Muscle of leg (tissue), 11 donors: ENCODE results near the gene PTPRK. TPM values are rescaled to one million over a fixed set of nuclear protein-coding genes. Genes with fewer than 3 reads are reported as not detected.
"Not testable (repeated sequence)": the region's sequence is repeated elsewhere in the genome, so short reads cannot be mapped to it uniquely, and the experiment has no call there.

Experiments used
- DNase-seq: peaks from one replicate; pipeline ENCODE4 v3.0.0; 2013
- H3K27ac ChIP-seq: one replicate; pipeline ENCODE4 v1.5.1; 2013; ENCODE audit warnings: mild to moderate bottlenecking, low read length, control low read depth
- H3K27me3 ChIP-seq: one replicate; pipeline ENCODE4 v1.6.1; 2013; ENCODE audit warnings: low read length; ENCODE audit not compliant: control insufficient read depth, insufficient read depth
- H3K36me3 ChIP-seq: one replicate; pipeline ENCODE4 v1.6.1; 2013; ENCODE audit warnings: low read length; ENCODE audit not compliant: control insufficient read depth, insufficient read depth
- H3K4me1 ChIP-seq: one replicate; pipeline ENCODE4 v1.6.1; 2013; ENCODE audit warnings: low read length; ENCODE audit not compliant: control insufficient read depth, insufficient read depth
- H3K4me3 ChIP-seq: one replicate; pipeline ENCODE4 v1.5.1; 2013; ENCODE audit warnings: low read length, control low read depth
- H3K9me3 ChIP-seq: replicated peaks from 2 replicates; pipeline ENCODE4 v1.6.1; 2013; ENCODE audit warnings: low read depth, low read length; ENCODE audit not compliant: control insufficient read depth
- WGBS: methylation state at CpG from one replicate; pipeline ENCODE4 v1.1.5; 2013; ENCODE audit warnings: missing lambda C conversion rate; ENCODE audit not compliant: insufficient coverage; 5-methylcytosine and 5-hydroxymethylcytosine counted together
- polyA plus RNA-seq, 8 donors: library from polyadenylated mRNA; unstranded; fragments of 120-200 nt; gene quantifications; one replicate each; pipeline versions ENCODE4 v1.2.1 to v1.2.3, GENCODE V29; 2013; ENCODE audit warnings: inconsistent platforms in 1 of 8, low replicate concordance in 1 of 8; ENCODE audit not compliant: insufficient read length in 8 of 8, insufficient read depth in 1 of 8
- total RNA-seq: library from RNA; stranded (reverse); fragments of 120-200 nt; gene quantifications from one replicate; pipeline ENCODE4 v1.2.4, GENCODE V29; 2013

The PTPRK gene
- total and polyA plus RNA-seq, 9 donors: 14.4 to 21.8 (median 18.2) TPM

GRCh38 chr6:127998985-127999384 is 521.4 kb downstream of the PTPRK start:
- Histone ChIP-seq H3K4me3 (no peak overlapping the region), H3K27ac (no peak overlapping the region), H3K27me3 (no peaks in the 10 kb centered on the region), H3K9me3 (no peaks in the 10 kb centered on the region), H3K4me1 (no peaks in the 10 kb centered on the region), H3K36me3 (no peaks in the 10 kb centered on the region)
- 100% methylated on average over 1 of the region's 4 CpGs for WGBS
- no peak for DNase-seq

GRCh38 chr6:127997496-127998164 is 522.8 kb downstream of the PTPRK start:
- no peaks in the 10 kb centered on the region for H3K27me3 ChIP-seq
- 75% methylated on average over 1 of the region's 3 CpGs for WGBS
- no peak for DNase-seq
- no peaks in the 10 kb centered on the region for H3K36me3 ChIP-seq
- no peaks in the 10 kb centered on the region for H3K4me1 ChIP-seq
- no peak overlapping the region for H3K27ac ChIP-seq
- no peaks in the 10 kb centered on the region for H3K9me3 ChIP-seq
- H3K4me3 ChIP-seq: no peak overlapping the region

DNA sequence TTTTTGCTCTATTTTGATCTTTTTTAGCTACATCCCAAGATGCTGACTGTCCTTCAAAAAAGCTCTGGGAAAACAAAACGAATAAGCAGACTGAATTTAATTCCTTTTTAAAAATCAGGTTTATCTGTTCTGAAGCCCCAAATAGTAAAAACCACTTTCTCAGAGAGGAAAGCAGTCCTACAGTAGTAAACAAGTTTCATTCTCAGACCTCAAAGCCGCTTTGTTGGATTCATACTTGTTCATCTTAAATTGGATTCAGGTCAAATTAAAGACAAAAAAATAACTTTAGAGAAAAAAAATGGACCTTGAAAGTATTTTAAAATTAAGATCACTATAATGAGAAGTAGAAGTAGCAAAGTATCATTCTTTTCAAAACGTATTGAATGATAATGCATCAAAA is 523.5 kb downstream of the PTPRK start:
- no CpG with 5 or more reads among the region's 3 CpGs for WGBS

DNA sequence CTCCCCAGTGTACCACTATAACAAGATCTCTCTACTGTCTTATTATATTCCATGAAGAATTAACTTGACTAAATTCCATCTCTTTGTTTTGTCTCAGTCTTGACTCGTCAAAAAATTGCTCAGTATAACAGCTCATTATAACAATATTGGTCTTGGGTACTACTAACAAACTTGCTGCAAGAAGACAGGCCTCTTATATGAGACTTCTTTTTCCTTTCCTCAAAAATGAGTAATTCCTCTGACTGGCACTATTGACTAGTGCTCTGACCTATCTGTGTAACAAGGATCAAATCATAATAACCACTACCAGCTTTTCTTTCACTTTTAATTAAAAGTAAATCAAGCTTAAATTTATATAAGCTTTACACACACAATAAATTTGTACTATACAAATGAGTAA is 528.3 kb downstream of the PTPRK start:
- no peaks in the 10 kb centered on the region for H3K27me3 ChIP-seq
- no peak overlapping the region for H3K27ac ChIP-seq
- no peaks in the 10 kb centered on the region for H3K4me1 ChIP-seq
- no peak for DNase-seq
- H3K4me3 ChIP-seq: no peak overlapping the region
- no CpG with 5 or more reads among the region's 1 CpG for WGBS
- no peaks in the 10 kb centered on the region for H3K36me3 ChIP-seq
- H3K9me3 ChIP-seq: no peaks in the 10 kb centered on the region

More for the DNA sequence above, 523.5 kb downstream of the PTPRK start:
- no peak overlapping the region for H3K27ac ChIP-seq
- H3K4me1 ChIP-seq: no peaks in the 10 kb centered on the region
- DNase-seq: no peak
- H3K9me3 ChIP-seq: no peaks in the 10 kb centered on the region
- no peak overlapping the region for H3K4me3 ChIP-seq
- no peaks in the 10 kb centered on the region for H3K36me3 ChIP-seq
- H3K27me3 ChIP-seq: no peaks in the 10 kb centered on the region

- no peaks in the 10 kb centered on the region for H3K9me3 ChIP-seq
- no peaks in the 10 kb centered on the region for H3K36me3 ChIP-seq
- no peaks in the 10 kb centered on the region for H3K4me1 ChIP-seq
- H3K27ac ChIP-seq: no peak overlapping the region
- WGBS: no CpG with 5 or more reads among the region's 1 CpG
- no peak overlapping the region for H3K4me3 ChIP-seq
- DNase-seq: no peak
- H3K27me3 ChIP-seq: no peaks in the 10 kb centered on the region
Observed at GRCh38 chr6:127990074-127990473, 530.3 kb downstream of the PTPRK start.

DNA sequence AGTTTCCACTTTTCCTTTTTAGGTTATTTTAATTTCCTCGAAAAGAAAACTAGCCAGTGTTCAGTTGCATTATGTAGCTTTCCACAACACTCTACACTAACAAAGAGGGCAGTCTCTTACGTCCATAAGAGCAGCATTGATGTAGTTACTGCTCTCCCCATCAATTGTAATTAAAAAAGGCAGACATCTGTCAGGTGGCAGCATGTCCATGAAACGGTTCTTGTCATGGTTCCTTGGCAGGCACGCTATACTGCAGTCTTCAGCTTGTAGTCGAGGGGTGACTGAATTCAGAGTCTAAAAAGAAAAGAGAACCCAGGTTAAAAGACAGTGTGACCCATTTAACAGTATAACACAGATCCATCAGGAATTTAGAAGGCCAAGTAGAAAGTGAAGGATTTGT is 539.4 kb downstream of the PTPRK start:
- WGBS: no CpG with 5 or more reads among the region's 5 CpGs
- Histone ChIP-seq H3K36me3 (peaks cover 9% of the 10 kb centered on the region), H3K4me3 (no peak overlapping the region), H3K27ac (no peak overlapping the region), H3K27me3 (no peaks in the 10 kb centered on the region), H3K4me1 (no peaks in the 10 kb centered on the region), H3K9me3 (no peaks in the 10 kb centered on the region)
- no peak for DNase-seq

GRCh38 chr6:127978185-127978584 is 542.2 kb downstream of the PTPRK start:
- H3K27ac ChIP-seq, H3K9me3 ChIP-seq, H3K27me3 ChIP-seq, H3K4me1 ChIP-seq, DNase-seq, H3K4me3 ChIP-seq: not testable (repeated sequence)
- WGBS: no CpG with 5 or more reads among the region's 2 CpGs
- H3K36me3 ChIP-seq: peaks cover 13% of the 10 kb centered on the region

- H3K27me3 ChIP-seq: no peaks in the 10 kb centered on the region
- H3K4me3 ChIP-seq: no peak overlapping the region
- peaks cover 19% of the 10 kb centered on the region for H3K36me3 ChIP-seq
- no peak overlapping the region for H3K27ac ChIP-seq
- H3K9me3 ChIP-seq: no peaks in the 10 kb centered on the region
- WGBS: no CpG with 5 or more reads among the region's 4 CpGs
- no peak for DNase-seq
- H3K4me1 ChIP-seq: no peaks in the 10 kb centered on the region
Observed at GRCh38 chr6:127976796-127977195, 543.6 kb downstream of the PTPRK start.

- H3K4me1 ChIP-seq: no peaks in the 10 kb centered on the region
- no peaks in the 10 kb centered on the region for H3K27me3 ChIP-seq
- no peak for DNase-seq
- peaks cover 16% of the 10 kb centered on the region for H3K36me3 ChIP-seq
- H3K9me3 ChIP-seq: no peaks in the 10 kb centered on the region
- H3K4me3 ChIP-seq: no peak overlapping the region
- no peak overlapping the region for H3K27ac ChIP-seq
- WGBS: no CpG with 5 or more reads among the region's 3 CpGs
Observed at GRCh38 chr6:127976111-127976510, 544.3 kb downstream of the PTPRK start.

DNA sequence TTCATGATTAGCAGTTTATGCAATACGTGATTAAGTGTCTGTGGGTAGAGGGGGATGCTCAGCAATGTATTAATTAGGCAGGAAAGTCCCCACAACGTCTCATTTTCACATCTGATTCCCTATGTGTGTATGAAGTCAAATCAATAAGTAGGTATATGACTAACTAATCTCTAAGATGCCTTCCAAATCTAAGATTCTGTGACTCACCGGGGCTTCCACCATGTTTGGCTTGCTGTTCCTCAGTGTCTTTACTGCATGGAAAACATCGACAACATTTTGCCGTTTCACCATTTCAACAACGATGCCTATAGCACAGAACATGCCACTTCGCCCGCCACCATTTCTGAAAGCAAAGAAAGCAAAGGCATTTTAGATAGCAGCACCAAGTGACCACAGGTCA is 547.6 kb downstream of the PTPRK start:
- DNase-seq: no peak
- Histone ChIP-seq H3K27ac (no peak overlapping the region), H3K36me3 (peaks cover 17% of the 10 kb centered on the region), H3K4me3 (no peak overlapping the region), H3K27me3 (no peaks in the 10 kb centered on the region), H3K4me1 (no peaks in the 10 kb centered on the region), H3K9me3 (no peaks in the 10 kb centered on the region)
- 94% methylated on average over 5 of the region's 8 CpGs for WGBS

- no peak overlapping the region for H3K27ac ChIP-seq
Observed at GRCh38 chr6:127971945-127972391, 548.4 kb downstream of the PTPRK start.

More at GRCh38 chr6:127971945-127972391, 548.4 kb downstream of the PTPRK start:
- H3K4me3 ChIP-seq: no peak overlapping the region
- no peak for DNase-seq
- H3K36me3 ChIP-seq: peaks cover 17% of the 10 kb centered on the region
- 93% methylated on average over 3 of the region's 4 CpGs for WGBS
- H3K4me1 ChIP-seq: no peaks in the 10 kb centered on the region
- no peaks in the 10 kb centered on the region for H3K9me3 ChIP-seq
- no peaks in the 10 kb centered on the region for H3K27me3 ChIP-seq
